Measurements from ENCODE around the gene R3HDM1. TPM values are rescaled to one million over a fixed set of nuclear protein-coding genes. Genes with fewer than 3 reads are reported as not detected.
"Not testable (repeated sequence)": the region's sequence is repeated elsewhere in the genome, so short reads cannot be mapped to it uniquely, and the experiment has no call there.

The R3HDM1 gene
- total and polyA plus RNA-seq, 4 donors = 5.4 to 27.8 (median 13.2) TPM

GRCh38 chr2:135651717-135652116 is 120.4 kb downstream of the R3HDM1 start:
- peaks cover 4 to 14% (median 10%) of the 10 kb centered on the region in 4 donors for H3K36me3 ChIP-seq (ENCODE audit: control insufficient read depth in 4 of 4, insufficient read depth in 4 of 4, low read length in 4 of 4)
- TF ChIP-seq, protein P1, sequence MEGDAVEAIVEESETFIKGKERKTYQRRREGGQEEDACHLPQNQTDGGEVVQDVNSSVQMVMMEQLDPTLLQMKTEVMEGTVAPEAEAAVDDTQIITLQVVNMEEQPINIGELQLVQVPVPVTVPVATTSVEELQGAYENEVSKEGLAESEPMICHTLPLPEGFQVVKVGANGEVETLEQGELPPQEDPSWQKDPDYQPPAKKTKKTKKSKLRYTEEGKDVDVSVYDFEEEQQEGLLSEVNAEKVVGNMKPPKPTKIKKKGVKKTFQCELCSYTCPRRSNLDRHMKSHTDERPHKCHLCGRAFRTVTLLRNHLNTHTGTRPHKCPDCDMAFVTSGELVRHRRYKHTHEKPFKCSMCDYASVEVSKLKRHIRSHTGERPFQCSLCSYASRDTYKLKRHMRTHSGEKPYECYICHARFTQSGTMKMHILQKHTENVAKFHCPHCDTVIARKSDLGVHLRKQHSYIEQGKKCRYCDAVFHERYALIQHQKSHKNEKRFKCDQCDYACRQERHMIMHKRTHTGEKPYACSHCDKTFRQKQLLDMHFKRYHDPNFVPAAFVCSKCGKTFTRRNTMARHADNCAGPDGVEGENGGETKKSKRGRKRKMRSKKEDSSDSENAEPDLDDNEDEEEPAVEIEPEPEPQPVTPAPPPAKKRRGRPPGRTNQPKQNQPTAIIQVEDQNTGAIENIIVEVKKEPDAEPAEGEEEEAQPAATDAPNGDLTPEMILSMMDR (IDR thresholded peaks at IDR 0.05; ENCODE audit: control extremely low read depth, extremely low read depth) = no peak
- peaks cover 0 to 2% (median 0%) of the 10 kb centered on the region in 5 donors for H3K4me1 ChIP-seq (ENCODE audit: control insufficient read depth in 5 of 5, insufficient read depth in 5 of 5, low read length in 5 of 5)
- H3K27me3 ChIP-seq (ENCODE audit: control insufficient read depth in 3 of 3, insufficient read depth in 3 of 3, low read length in 2 of 3) = no peaks in the 10 kb centered on the region
- WGBS, 2 donors = 96 to 97% methylated on average over 3 of the region's 3 CpGs
- ATAC-seq (ENCODE audit: insufficient read depth, low FRiP score) = no peak
- H3K9ac ChIP-seq (ENCODE audit: insufficient read depth in 1 of 2, low read length in 2 of 2) = no peak overlapping the region
- H3K4me3 ChIP-seq = no peak overlapping the region
- no peaks in the 10 kb centered on the region for H3K9me3 ChIP-seq (ENCODE audit: control insufficient read depth in 4 of 4, insufficient read depth in 3 of 4, low read length in 3 of 4)
- DNase-seq = no peak
- no peak overlapping the region for H3K27ac ChIP-seq (ENCODE audit: low read depth in 1 of 2, low read length in 1 of 2)

DNA sequence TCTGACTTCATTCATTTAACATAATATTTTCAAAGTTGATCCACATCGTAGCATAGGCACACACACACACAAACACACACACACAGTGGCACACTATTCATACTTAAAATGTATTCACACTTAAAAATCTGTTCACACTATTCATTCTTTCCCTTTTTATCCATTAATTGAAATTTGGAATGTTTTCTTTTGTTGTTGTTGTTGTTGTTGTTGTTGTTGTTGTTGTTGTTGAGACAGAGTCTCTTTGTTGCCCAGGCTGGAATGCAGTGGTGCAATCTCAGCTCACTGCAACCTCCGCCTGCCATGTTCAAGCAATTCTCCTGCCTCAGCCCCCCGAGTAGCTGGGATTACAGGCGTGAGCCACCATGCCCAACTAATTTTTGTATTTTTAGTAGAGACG is 123.0 kb downstream of the R3HDM1 start:
- H3K9me3 ChIP-seq (ENCODE audit: control insufficient read depth in 4 of 4, insufficient read depth in 3 of 4, low read length in 3 of 4); H3K9ac ChIP-seq (ENCODE audit: insufficient read depth in 1 of 2, low read length in 2 of 2); H3K27ac ChIP-seq (ENCODE audit: low read depth in 1 of 2, low read length in 1 of 2); H3K27me3 ChIP-seq (ENCODE audit: control insufficient read depth in 3 of 3, insufficient read depth in 3 of 3, low read length in 2 of 3); H3K4me3 ChIP-seq; DNase-seq; H3K4me1 ChIP-seq (ENCODE audit: control insufficient read depth in 5 of 5, insufficient read depth in 5 of 5, low read length in 5 of 5); ATAC-seq (ENCODE audit: insufficient read depth, low FRiP score): not testable (repeated sequence)
- peaks cover 0 to 13% (median 8%) of the 10 kb centered on the region in 4 donors for H3K36me3 ChIP-seq (ENCODE audit: control insufficient read depth in 4 of 4, insufficient read depth in 4 of 4, low read length in 4 of 4)
- 93 to 98% methylated on average over 5 of the region's 5 CpGs for WGBS, 2 donors

DNA sequence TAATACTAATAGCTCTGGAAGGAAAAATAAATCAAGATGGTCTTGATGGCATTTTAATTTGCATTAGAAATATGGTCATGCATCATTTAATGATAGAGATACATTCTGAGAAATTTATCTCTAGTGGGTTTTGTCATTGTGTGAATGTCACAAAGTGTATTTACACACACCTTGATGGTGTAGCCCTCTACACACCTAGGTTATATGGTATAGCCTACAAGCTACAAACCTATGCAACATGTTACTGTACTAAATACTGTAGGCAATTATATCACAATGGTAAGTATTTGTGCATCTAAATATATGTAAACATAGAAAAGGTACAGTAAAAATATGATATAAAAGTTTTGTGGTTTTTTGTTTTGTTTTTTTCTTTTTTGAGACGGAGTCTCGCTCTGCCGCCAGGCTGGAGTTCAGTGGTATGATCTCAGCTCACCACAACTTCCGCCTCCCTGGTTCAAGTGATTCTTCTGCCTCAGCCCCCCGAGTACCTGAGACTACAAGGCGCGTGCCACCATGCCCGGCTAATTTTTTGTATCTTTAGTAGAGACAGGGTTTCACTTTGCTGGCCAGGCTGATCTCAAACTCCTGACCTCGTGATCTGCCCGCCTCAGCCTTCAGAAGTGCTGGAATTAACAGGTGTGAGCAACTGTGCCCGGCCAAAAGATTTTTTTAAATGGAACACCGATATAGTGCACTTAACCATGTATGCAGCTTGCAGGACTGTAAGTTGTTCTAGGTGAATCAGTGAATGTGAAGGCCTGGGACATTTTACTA is 126.7 kb downstream of the R3HDM1 start:
- peaks cover 1 to 14% (median 7%) of the 10 kb centered on the region in 4 donors for H3K36me3 ChIP-seq (ENCODE audit: control insufficient read depth in 4 of 4, insufficient read depth in 4 of 4, low read length in 4 of 4)
- no peak for DNase-seq
- H3K9ac ChIP-seq (ENCODE audit: insufficient read depth in 1 of 2, low read length in 2 of 2) = no peak overlapping the region
- H3K4me1 ChIP-seq (ENCODE audit: control insufficient read depth in 5 of 5, insufficient read depth in 5 of 5, low read length in 5 of 5) = no peaks in the 10 kb centered on the region
- H3K9me3 ChIP-seq (ENCODE audit: control insufficient read depth in 4 of 4, insufficient read depth in 3 of 4, low read length in 3 of 4) = no peaks in the 10 kb centered on the region
- no peak overlapping the region for H3K4me3 ChIP-seq
- TF ChIP-seq, protein P1 (IDR thresholded peaks at IDR 0.05; ENCODE audit: control extremely low read depth, extremely low read depth) = no peak
- no peak overlapping the region for H3K27ac ChIP-seq (ENCODE audit: low read depth in 1 of 2, low read length in 1 of 2)
- H3K27me3 ChIP-seq (ENCODE audit: control insufficient read depth in 3 of 3, insufficient read depth in 3 of 3, low read length in 2 of 3) = no peaks in the 10 kb centered on the region
- ATAC-seq (ENCODE audit: insufficient read depth, low FRiP score) = no peak
- WGBS, 2 donors = 87 to 91% methylated on average over 12 of the region's 12 CpGs

- no peaks in the 10 kb centered on the region for H3K9me3 ChIP-seq (ENCODE audit: control insufficient read depth in 4 of 4, insufficient read depth in 3 of 4, low read length in 3 of 4)
- TF ChIP-seq, protein P1 (IDR thresholded peaks at IDR 0.05; ENCODE audit: control extremely low read depth, extremely low read depth) = no peak
- H3K4me1 ChIP-seq (ENCODE audit: control insufficient read depth in 5 of 5, insufficient read depth in 5 of 5, low read length in 5 of 5) = peaks cover 0 to 10% (median 0%) of the 10 kb centered on the region in 5 donors
- WGBS, 2 donors = 86% methylated on average over 1 of the region's 1 CpG
- H3K27ac ChIP-seq (ENCODE audit: low read depth in 1 of 2, low read length in 1 of 2) = no peak overlapping the region
- H3K4me3 ChIP-seq = no peak overlapping the region
- no peaks in the 10 kb centered on the region for H3K27me3 ChIP-seq (ENCODE audit: control insufficient read depth in 3 of 3, insufficient read depth in 3 of 3, low read length in 2 of 3)
- DNase-seq (no peak), ATAC-seq (ENCODE audit: insufficient read depth, low FRiP score) (no peak)
- H3K36me3 ChIP-seq (ENCODE audit: control insufficient read depth in 4 of 4, insufficient read depth in 4 of 4, low read length in 4 of 4) = peaks cover 1 to 9% (median 7%) of the 10 kb centered on the region in 4 donors
- no peak overlapping the region for H3K9ac ChIP-seq (ENCODE audit: insufficient read depth in 1 of 2, low read length in 2 of 2)
Observed at GRCh38 chr2:135662088-135662487, 130.8 kb downstream of the R3HDM1 start.
